ENCODE measurements around the gene C3orf49.

Gene C3orf49

GRCh38 chr3:63869940-63870614 is 51.0 kb downstream of the C3orf49 start:
- no peak overlapping the region for H3K4me3 ChIP-seq (ENCODE audit: low read depth, low read length)
- TF ChIP-seq CTCF (IDR thresholded peaks at IDR 0.05; ENCODE audit: low read depth, low read length) = no peak

GRCh38 chr3:63870615-63871005 is 51.5 kb downstream of the C3orf49 start:
- H3K4me3 ChIP-seq (ENCODE audit: low read depth, low read length) = no peak overlapping the region
- no peak for TF ChIP-seq CTCF (IDR thresholded peaks at IDR 0.05; ENCODE audit: low read depth, low read length)

GRCh38 chr3:63872135-63872924 is 53.2 kb downstream of the C3orf49 start:
- TF ChIP-seq CTCF (IDR thresholded peaks at IDR 0.05; ENCODE audit: low read depth, low read length) = no peak
- H3K4me3 ChIP-seq (ENCODE audit: low read depth, low read length) = no peak overlapping the region

- no peak for TF ChIP-seq CTCF (IDR thresholded peaks at IDR 0.05; ENCODE audit: low read depth, low read length)
- H3K4me3 ChIP-seq (ENCODE audit: low read depth, low read length) = no peak overlapping the region
Measured at GRCh38 chr3:63874769-63875168, 55.7 kb downstream of the C3orf49 start.

GRCh38 chr3:63875510-63875909 is 56.4 kb downstream of the C3orf49 start:
- no peak overlapping the region for H3K4me3 ChIP-seq (ENCODE audit: low read depth, low read length)
- TF ChIP-seq CTCF (IDR thresholded peaks at IDR 0.05; ENCODE audit: low read depth, low read length) = no peak

- TF ChIP-seq CTCF (IDR thresholded peaks at IDR 0.05; ENCODE audit: low read depth, low read length) = no peak
- H3K4me3 ChIP-seq (ENCODE audit: low read depth, low read length) = no peak overlapping the region
Measured at GRCh38 chr3:63876260-63876659, 57.2 kb downstream of the C3orf49 start.

GRCh38 chr3:63877737-63878393 is 58.8 kb downstream of the C3orf49 start:
- no peak overlapping the region for H3K4me3 ChIP-seq (ENCODE audit: low read depth, low read length)
- no peak for TF ChIP-seq CTCF (IDR thresholded peaks at IDR 0.05; ENCODE audit: low read depth, low read length)
